ENCODE results near the gene ADAMTS2. TPM values are rescaled to one million over a fixed set of nuclear protein-coding genes. Genes with fewer than 3 reads are reported as not detected.

The ADAMTS2 gene
- total and polyA plus RNA-seq, 10 donors: 4.0 to 101 (median 47.5) TPM

GRCh38 chr5:179211068-179211467 lies 134.2 kb downstream of the ADAMTS2 start:
- no peak for TF ChIP-seq CTCF (IDR thresholded peaks at IDR 0.05 in 8 of 11, conservative IDR thresholded peaks at IDR 0.05 in 3 of 11)
- TF ChIP-seq POLR2AphosphoS5 (IDR thresholded peaks at IDR 0.05): no peak
- no peak for TF ChIP-seq POLR2A (IDR thresholded peaks at IDR 0.05)
- no peak for DNase-seq
- Histone ChIP-seq H3K9me3 (no peaks in the 10 kb centered on the region), H3K4me1 (peaks cover 0 to 15% (median 8%) of the 10 kb centered on the region in 6 donors), H3K36me3 (peaks cover 0 to 15% (median 0%) of the 10 kb centered on the region in 6 donors), H3K4me3 (no peak overlapping the region), H3K27me3 (replicated peaks in 1 of 7) (peaks cover 0 to 4% (median 0%) of the 10 kb centered on the region in 7 donors), H3K27ac (no peak overlapping the region)
- WGBS, 5 donors: 87 to 100% (median 90%) methylated on average over 3 of the region's 3 CpGs; no CpG with 5 or more reads in 1 of the 5 donors
- intact Hi-C loops (cut with DNase I; ENCODE audit: low total_unique reads): no loop called here

- WGBS, 5 donors: 84 to 90% (median 86%) methylated on average over 6 of the region's 6 CpGs
- Histone ChIP-seq H3K36me3 (peaks cover 0 to 16% (median 0%) of the 10 kb centered on the region in 6 donors), H3K4me1 (peaks cover 0 to 15% (median 8%) of the 10 kb centered on the region in 6 donors), H3K27me3 (replicated peaks in 1 of 7) (peaks cover 0 to 4% (median 0%) of the 10 kb centered on the region in 7 donors), H3K4me3 (no peak overlapping the region), H3K9me3 (no peaks in the 10 kb centered on the region), H3K27ac (no peak overlapping the region)
- no peak for TF ChIP-seq POLR2A (IDR thresholded peaks at IDR 0.05)
- TF ChIP-seq POLR2AphosphoS5 (IDR thresholded peaks at IDR 0.05): no peak
- TF ChIP-seq CTCF (IDR thresholded peaks at IDR 0.05 in 8 of 11, conservative IDR thresholded peaks at IDR 0.05 in 3 of 11): no peak
- DNase-seq: no peak
- intact Hi-C loops (cut with DNase I; ENCODE audit: low total_unique reads): no loop called here
Observed at GRCh38 chr5:179210478-179210877, 134.8 kb downstream of the ADAMTS2 start.

GRCh38 chr5:179209359-179210150 lies 135.7 kb downstream of the ADAMTS2 start:
- 61 to 80% (median 72%) methylated on average over 18 to 20 of the region's 20 CpGs for WGBS, 5 donors
- H3K36me3 ChIP-seq: peaks cover 0 to 17% (median 0%) of the 10 kb centered on the region in 6 donors
- H3K4me3 ChIP-seq: no peak overlapping the region
- H3K27ac ChIP-seq: no peak overlapping the region
- no peak for TF ChIP-seq POLR2AphosphoS5 (IDR thresholded peaks at IDR 0.05)
- TF ChIP-seq CTCF (IDR thresholded peaks at IDR 0.05 in 8 of 11, conservative IDR thresholded peaks at IDR 0.05 in 3 of 11): no peak
- no peak for TF ChIP-seq POLR2A (IDR thresholded peaks at IDR 0.05)
- H3K9me3 ChIP-seq: no peaks in the 10 kb centered on the region
- intact Hi-C loops (cut with DNase I; ENCODE audit: low total_unique reads): no loop called here
- H3K27me3 ChIP-seq (replicated peaks in 1 of 7): peaks cover 0 to 4% (median 0%) of the 10 kb centered on the region in 7 donors
- peaks cover 0 to 15% (median 8%) of the 10 kb centered on the region in 6 donors for H3K4me1 ChIP-seq
- no peak for DNase-seq

- Histone ChIP-seq H3K9me3 (no peaks in the 10 kb centered on the region), H3K27ac (no peak overlapping the region), H3K27me3 (replicated peaks in 1 of 7) (peaks cover 0 to 4% (median 0%) of the 10 kb centered on the region in 7 donors), H3K36me3 (peaks cover 0 to 21% (median 0%) of the 10 kb centered on the region in 6 donors), H3K4me3 (no peak overlapping the region), H3K4me1 (peaks cover 0 to 15% (median 8%) of the 10 kb centered on the region in 6 donors)
- intact Hi-C loops (cut with DNase I; ENCODE audit: low total_unique reads): no loop called here
- WGBS, 5 donors: 79 to 93% (median 86%) methylated on average over 7 to 18 of the region's 18 CpGs
- no peak for DNase-seq
- TF ChIP-seq POLR2A (IDR thresholded peaks at IDR 0.05): no peak
- TF ChIP-seq CTCF (IDR thresholded peaks at IDR 0.05 in 8 of 11, conservative IDR thresholded peaks at IDR 0.05 in 3 of 11): no peak
- TF ChIP-seq POLR2AphosphoS5 (IDR thresholded peaks at IDR 0.05): no peak
Observed at GRCh38 chr5:179208706-179209358, 136.4 kb downstream of the ADAMTS2 start.
